SKM-1 (cell line): ENCODE measurements around the gene CFAP61.
"Not testable (repeated sequence)": the region's sequence is repeated elsewhere in the genome, so short reads cannot be mapped to it uniquely, and the experiment has no call there.

Experiments used
- DNase-seq: peaks from one replicate; lab custom pipeline; 2025; ENCODE audit not compliant: unreplicated experiment; lab: John Stamatoyannopoulos, UW

The CFAP61 gene

GRCh38 chr20:20052074-20052970, at the start of gene CFAP61, which contains the start of gene CRNKL1:
Gene CFAP61 (plus strand): TSS chr20:20052532. CDS start chr20:20056654, 4,122 bp downstream.
Gene CRNKL1 (minus strand): TSS chr20:20052466. CDS start chr20:20052342, 124 bp downstream.
- peak; percentile 88 for DNase-seq

- peak; percentile 94 for DNase-seq
Observed at GRCh38 chr20:20003031-20003954, 49.0 kb upstream of the CFAP61 start.

GRCh38 chr20:20003955-20004322, 48.4 kb upstream of the CFAP61 start:
- not testable (repeated sequence) for DNase-seq

GRCh38 chr20:20005342-20005741, 47.0 kb upstream of the CFAP61 start:
- DNase-seq, result no peak

DNA sequence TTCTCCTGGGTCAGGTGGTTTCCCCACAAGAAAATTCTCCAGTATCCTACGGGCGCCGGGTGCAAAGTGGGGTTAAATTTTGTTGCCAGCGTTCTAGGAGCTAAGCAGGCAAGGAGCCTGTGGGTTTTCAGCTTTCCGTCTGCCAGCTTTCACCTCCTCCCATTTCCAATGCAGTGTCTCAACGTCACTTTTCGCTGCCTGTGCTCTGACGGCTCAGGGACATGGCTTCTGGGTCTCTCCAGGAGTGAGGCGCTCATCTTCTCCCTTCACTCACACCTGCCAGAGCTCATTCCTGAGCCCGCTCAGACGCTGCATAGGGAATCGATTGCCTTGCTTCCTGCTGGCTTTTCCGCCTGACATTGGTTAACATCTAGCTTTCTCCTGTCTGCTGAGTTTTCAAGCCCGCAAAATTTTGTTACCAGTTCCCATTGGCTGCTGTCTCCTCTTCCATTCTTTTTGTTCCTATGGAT, 42.5 kb upstream of the CFAP61 start:
- DNase-seq, result no peak

DNA sequence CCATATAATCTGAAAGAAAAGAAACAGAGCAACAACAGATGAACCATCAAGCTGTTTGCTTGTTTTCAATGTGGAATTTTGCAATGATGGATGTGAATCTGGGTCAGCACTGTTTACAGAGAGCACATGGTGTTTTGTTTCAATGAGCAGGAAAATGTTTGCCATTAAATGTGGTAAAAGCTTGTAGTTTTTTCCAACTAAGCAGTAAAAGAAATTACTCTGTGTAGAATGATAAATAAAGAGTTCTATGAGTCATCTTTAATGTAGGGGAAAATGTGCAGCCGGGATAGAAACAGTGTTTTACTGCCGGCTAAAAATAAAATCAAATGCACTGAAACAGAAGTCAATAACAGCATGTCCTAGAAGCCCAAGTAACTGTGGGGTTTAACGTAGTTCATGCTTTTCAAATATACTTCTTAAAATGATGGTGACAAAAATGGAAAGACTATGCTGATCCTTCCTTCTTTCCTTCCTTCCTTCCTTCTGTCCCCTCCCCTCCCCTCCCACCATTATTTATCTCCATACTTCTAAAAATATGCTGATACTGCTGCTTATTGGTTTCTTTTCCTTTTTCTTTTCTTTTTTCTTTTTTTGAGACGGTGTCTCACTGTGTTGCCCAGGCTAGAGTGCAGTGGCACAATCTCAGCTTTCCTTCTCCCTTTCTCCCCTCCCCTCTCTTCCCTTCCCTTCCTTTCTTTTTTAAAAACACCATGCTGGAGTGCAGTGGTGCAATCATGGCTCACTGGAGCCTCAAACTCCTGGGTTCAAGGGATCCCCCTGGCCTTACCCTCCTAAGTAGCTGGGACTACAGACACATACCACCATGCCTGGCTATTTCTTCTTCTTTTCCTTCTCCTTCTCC, 41.5 kb upstream of the CFAP61 start:
- DNase-seq, result no peak

GRCh38 chr20:20012541-20012940, 39.8 kb upstream of the CFAP61 start:
- DNase-seq, result no peak

GRCh38 chr20:20014659-20015058, 37.7 kb upstream of the CFAP61 start:
- no peak for DNase-seq

GRCh38 chr20:20017001-20017843, 35.1 kb upstream of the CFAP61 start, which contains the start of gene NAA20:
Gene NAA20 (plus strand): TSS chr20:20017362. CDS start chr20:20017397, 35 bp downstream.
- peak; percentile 89 for DNase-seq

DNA sequence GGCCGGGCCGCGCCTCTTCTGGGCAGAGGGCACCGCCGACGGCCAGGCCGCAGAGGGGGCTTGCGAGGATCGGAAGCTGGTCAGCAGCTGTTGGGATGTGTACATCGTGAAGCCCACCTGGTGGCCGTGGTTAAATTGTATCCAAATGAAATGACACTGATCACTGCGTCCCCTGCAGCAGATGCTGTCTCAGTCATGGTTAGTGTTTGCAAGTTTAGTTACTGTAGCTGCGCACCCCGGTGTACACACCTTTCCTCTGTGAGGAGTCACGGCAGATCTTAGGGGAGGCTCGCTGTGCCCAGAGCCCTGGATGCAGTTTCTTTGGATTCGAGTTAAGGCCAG, 34.5 kb upstream of the CFAP61 start:
- no peak for DNase-seq

DNA sequence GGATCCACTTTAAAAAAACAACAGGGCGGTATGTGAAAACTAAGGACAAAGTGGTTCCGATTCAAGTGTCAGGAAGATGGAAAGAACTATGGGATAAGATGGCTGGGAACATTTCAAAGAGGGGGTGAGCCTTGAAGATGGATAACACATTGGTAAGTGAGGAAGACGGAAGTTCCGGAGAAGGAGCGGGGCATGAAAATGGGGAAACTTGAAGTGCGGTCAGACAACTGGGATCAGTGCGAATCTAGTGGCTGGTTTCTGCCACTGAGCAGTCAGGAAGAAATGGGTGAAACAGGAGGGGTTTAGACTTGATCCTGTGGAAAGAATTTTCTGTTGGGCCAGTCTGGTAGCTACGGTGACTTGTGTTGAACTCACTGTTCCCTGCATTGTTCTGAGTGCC, 34.0 kb upstream of the CFAP61 start:
- no peak for DNase-seq

DNA sequence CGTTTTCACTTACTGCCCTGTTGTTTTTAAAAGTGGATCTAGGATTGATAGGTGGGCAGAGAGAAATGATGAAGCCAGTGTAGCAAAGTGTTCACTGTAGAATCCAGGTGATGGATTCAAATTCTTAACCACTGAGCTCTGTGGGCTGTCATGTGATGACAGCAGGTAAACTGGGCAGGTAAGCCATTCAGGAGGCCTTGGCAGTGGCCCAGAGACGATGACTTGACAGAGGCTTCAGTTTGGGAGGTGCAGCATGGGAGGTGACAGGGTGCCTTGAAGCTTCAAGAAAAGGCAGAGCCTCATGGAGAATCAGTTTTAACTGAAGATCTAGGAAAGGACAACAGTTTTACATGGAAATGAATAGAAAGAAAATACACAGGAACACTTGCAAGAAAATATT, 33.2 kb upstream of the CFAP61 start:
- DNase-seq, result no peak

GRCh38 chr20:20020908-20021307, 31.4 kb upstream of the CFAP61 start:
- no peak for DNase-seq

DNA sequence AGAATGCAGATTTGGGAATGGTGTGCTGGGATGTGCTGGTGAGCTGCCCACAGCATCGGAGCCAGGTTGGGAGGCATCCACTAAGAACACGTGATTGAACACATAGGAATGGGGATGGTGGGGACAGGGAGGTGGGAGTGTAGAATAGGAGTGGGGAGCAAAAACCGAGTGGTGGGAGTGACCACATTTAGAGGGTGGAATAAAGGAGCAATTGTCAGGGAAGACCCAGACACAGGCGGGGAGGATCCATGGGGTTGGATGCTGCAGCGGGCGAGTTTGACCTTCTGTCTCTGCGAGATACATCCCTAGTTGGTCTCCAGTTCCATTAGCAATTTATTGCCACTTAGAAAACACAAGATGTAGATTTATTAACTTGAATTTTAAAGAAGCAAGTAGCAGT, 30.5 kb upstream of the CFAP61 start:
- DNase-seq, result no peak

DNA sequence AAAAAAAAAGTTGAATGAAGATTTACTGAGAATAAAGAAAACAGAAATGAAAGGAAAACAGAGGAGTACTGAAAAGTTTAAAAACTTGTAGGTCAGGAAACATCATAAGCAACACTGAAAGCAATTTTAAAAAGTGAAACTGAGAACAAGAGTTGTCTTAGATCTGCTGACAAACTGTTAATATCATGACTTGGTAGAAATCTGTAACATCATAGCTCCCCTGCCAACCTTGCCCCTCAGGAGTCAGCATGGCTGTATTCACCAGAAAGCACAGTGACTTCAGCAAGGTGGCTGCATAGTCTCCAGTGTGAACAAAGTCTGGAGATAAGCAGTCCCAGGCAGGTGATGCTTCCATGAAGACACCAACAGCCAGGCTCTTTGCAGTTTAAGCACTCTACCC, 29.8 kb upstream of the CFAP61 start:
- no peak for DNase-seq

DNA sequence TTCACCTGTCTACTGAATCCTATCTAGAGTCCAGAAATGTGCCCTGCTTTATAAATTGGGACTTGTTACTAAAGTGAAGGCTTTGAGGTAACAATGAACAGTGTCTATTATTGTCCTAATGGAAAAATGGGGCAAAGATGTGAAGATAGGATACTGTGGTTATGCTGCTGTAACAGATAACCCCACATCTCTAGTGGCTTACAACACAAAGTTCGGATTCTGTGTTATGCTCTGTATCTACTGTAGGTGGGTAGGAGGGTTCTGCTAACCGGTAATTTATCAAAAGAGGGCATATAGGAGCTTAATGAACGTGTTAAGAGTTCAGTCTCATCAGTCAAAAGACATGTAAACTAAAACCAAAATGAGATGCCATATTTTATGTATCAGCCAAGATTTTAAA, 28.9 kb upstream of the CFAP61 start:
- DNase-seq, result no peak

GRCh38 chr20:20024942-20025341, 27.4 kb upstream of the CFAP61 start:
- DNase-seq, result no peak

DNA sequence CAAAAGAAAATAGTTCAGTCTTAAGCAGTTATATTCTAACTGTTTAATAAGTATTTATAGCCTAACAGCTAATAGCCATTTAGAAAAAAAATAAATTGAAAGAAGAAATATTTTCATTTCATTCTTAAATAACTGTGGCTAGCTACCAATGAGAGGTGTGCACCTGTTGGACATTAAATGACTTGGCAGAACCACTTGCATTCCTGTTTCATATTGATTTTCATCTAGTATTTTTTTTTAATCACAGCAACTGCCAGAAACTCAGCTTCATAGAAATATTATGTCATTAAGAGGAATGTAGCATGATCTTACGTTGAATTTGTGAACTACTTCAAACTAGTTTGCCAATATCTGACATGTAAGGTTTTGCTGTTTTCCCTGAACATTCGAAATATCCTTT, 25.0 kb upstream of the CFAP61 start:
- DNase-seq, result no peak

GRCh38 chr20:20031790-20032189, 20.5 kb upstream of the CFAP61 start:
- no peak for DNase-seq

DNA sequence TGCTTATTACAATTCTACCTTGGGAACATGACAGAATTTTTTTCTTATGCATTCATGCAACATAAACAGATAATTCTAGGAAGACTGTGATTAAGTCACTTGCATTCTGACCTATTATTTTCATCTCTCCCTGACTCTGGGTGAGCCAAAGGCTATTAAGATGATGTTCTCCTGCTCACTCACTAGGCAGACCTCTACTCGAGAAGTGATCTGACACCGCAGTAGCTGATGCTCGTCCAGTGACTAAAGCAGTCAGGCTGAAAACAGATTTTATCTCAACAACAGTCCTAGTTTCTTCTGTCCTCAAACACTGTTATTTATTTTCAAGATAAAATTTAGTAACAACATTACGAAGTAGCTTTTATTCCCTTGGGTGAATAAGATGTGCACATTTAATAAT, 17.8 kb upstream of the CFAP61 start:
- no peak for DNase-seq
